COLO668 (cell line): ENCODE results near the gene GSDMA.
"Not testable (repeated sequence)": the region's sequence is repeated elsewhere in the genome, so short reads cannot be mapped to it uniquely, and the experiment has no call there.

Experiments used
- DNase-seq: peaks from one replicate; lab custom pipeline; 2025; ENCODE audit not compliant: unreplicated experiment; lab: John Stamatoyannopoulos, UW

Gene GSDMA

GRCh38 chr17:39988206-39988810, 25.5 kb downstream of the GSDMA start:
- no peak for DNase-seq

DNA sequence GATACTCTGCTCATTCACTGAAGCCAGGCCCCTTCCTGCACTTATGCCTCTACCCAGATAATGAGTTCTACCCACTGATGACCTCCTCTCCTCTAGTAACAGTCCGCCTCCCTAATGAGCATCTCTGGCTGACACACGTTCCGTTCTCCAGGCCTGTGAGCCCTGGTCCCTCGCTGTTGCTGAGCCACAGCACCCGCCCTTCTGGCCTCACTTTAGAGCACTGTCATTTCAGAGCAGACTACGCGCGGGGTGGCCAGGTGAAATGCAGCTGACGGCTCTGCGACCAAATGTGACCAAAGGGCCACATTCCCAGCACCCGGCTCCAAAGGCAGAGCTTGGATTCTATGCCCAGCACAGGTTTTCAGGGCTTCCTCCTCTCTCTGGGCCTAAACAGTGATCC, 31.6 kb downstream of the GSDMA start:
- DNase-seq, result no peak

DNA sequence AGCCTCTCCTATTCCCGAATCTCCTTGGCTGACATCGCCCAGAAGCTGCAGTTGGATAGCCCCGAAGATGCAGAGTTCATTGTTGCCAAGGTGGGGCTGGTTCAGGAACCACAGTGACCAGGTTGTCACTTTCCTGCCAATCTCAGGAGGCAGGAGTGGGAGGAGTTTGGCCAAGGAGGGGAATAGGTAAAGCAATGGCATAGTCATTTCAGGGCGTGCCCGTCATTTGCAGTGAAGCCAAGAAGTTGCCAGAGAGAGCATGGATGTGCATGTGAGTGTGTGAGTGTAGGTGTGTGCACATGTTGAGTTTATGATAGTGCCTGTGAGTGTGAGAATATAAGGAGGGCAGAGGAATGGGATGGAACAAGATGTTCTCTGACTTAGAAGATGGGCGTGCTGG, 32.6 kb downstream of the GSDMA start:
- no peak for DNase-seq

GRCh38 chr17:39996162-39996561, 33.4 kb downstream of the GSDMA start:
- DNase-seq, result no peak

GRCh38 chr17:39996800-39997199, 34.0 kb downstream of the GSDMA start:
- DNase-seq, result no peak

GRCh38 chr17:39997543-39997942, 34.7 kb downstream of the GSDMA start:
- DNase-seq, result no peak

GRCh38 chr17:39999067-39999466, 36.3 kb downstream of the GSDMA start:
- DNase-seq, result no peak

GRCh38 chr17:40000161-40000560, 37.4 kb downstream of the GSDMA start:
- no peak for DNase-seq

DNA sequence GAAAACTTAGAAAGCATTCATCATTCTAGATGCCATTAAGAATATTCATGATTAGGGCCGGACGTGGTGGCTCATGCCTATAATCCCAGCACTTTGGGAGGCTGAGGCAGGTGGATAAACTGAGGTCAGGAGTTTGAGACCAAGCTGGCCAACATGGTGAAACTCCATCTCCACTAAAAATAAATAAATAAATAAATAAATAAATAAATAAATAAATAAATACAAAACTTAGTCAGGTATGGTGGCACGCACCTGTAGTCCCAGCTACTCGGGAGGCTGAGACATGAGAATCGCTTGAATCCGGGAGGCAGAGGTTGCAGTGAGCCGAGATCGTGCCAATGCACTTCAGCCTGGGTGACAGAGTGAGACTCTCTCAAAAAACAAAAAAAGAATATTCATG, 38.5 kb downstream of the GSDMA start:
- DNase-seq, result not testable (repeated sequence)

GRCh38 chr17:40004072-40004471, 41.3 kb downstream of the GSDMA start:
- no peak for DNase-seq

DNA sequence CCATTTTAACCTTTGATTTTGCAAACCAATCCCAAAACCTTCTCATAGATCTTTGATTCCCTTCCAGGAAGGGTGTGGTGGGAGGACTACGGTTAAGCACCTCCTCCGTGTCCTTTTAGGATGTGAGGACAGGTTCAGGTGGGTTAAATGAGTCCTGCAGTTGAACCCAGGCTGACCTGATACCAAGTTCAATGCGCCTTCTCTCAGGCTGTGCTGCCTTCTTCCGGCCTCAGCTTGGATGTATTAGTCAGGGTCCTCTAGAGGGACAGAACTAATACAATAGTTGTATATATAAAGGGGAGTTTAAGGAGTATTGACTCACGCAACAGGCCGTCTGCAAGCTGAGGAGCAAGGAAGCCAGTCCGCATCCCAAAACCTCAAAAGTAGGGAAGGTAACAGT, 41.9 kb downstream of the GSDMA start:
- DNase-seq, result no peak

- no peak for DNase-seq
Observed at GRCh38 chr17:40005520-40005919, 42.7 kb downstream of the GSDMA start.

GRCh38 chr17:40010946-40011500, 48.2 kb downstream of the GSDMA start:
- not testable (repeated sequence) for DNase-seq

GRCh38 chr17:40012017-40012647, 49.3 kb downstream of the GSDMA start:
- DNase-seq, result not testable (repeated sequence)

- no peak for DNase-seq
Observed at GRCh38 chr17:40014375-40014980, 51.7 kb downstream of the GSDMA start.

GRCh38 chr17:40015005-40015997, 52.5 kb downstream of the GSDMA start, which contains the start of gene CSF3:
Gene CSF3 (plus strand): TSS chr17:40015440. CDS start chr17:40015475, 35 bp downstream.
- peak; percentile 33 for DNase-seq

DNA sequence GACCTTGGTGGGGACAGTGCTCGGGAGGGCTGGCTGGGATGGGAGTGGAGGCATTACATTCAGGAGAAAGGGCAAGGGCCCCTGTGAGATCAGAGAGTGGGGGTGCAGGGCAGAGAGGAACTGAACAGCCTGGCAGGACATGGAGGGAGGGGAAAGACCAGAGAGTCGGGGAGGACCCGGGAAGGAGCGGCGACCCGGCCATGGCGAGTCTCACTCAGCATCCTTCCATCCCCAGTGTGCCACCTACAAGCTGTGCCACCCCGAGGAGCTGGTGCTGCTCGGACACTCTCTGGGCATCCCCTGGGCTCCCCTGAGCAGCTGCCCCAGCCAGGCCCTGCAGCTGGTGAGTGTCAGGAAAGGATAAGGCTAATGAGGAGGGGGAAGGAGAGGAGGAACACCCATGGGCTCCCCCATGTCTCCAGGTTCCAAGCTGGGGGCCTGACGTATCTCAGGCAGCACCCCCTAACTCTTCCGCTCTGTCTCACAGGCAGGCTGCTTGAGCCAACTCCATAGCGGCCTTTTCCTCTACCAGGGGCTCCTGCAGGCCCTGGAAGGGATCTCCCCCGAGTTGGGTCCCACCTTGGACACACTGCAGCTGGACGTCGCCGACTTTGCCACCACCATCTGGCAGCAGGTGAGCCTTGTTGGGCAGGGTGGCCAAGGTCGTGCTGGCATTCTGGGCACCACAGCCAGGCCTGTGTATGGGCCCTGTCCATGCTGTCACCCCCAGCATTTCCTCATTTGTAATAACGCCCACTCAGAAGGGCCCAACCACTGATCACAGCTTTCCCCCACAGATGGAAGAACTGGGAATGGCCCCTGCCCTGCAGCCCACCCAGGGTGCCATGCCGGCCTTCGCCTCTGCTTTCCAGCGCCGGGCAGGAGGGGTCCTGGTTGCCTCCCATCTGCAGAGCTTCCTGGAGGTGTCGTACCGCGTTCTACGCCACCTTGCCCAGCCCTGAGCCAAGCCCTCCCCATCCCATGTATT, 53.5 kb downstream of the GSDMA start:
- DNase-seq, result no peak

DNA sequence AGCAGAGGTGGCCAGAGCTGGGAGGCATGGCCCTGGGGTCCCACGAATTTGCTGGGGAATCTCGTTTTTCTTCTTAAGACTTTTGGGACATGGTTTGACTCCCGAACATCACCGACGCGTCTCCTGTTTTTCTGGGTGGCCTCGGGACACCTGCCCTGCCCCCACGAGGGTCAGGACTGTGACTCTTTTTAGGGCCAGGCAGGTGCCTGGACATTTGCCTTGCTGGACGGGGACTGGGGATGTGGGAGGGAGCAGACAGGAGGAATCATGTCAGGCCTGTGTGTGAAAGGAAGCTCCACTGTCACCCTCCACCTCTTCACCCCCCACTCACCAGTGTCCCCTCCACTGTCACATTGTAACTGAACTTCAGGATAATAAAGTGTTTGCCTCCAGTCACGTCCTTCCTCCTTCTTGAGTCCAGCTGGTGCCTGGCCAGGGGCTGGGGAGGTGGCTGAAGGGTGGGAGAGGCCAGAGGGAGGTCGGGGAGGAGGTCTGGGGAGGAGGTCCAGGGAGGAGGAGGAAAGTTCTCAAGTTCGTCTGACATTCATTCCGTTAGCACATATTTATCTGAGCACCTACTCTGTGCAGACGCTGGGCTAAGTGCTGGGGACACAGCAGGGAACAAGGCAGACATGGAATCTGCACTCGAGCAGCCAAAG, 54.7 kb downstream of the GSDMA start:
- no peak for DNase-seq
